Measurements from ENCODE around the gene CYB5B.

DNA sequence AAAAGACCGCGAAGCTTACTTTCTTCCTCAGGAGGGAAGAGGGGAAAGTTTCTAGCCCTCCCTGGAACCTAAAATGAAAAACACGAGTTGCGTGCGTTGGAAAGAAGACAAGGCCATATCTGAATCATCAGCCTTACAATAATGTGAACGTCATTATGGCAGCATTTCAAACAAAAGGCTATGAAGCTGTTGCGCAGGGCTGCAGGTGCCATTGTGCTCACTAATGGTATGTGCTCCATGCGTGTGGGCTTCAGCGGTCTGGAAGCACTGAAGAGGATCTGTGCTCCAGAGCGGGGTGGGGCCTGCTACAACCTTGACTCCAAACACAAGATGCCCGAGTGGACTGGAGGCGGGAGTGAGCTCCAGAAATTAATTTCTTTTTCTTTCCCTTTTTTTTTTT is 12.1 kb upstream of the CYB5B start:
- TF ChIP-seq CTCF (IDR thresholded peaks at IDR 0.05) (no peak), YY1 (IDR thresholded peaks at IDR 0.05; ENCODE audit: low read depth) (no peak), POLR2AphosphoS5 (IDR thresholded peaks at IDR 0.05; ENCODE audit: low read depth, low read length) (no peak), RCOR1 (IDR thresholded peaks at IDR 0.05; ENCODE audit: low read length) (no peak), RFX5 (IDR thresholded peaks at IDR 0.05; ENCODE audit: low read length) (no peak), MAX (IDR thresholded peaks at IDR 0.05; ENCODE audit: low read depth) (no peak), FOXM1 (IDR thresholded peaks at IDR 0.05; ENCODE audit: low read depth) (no peak)

All from SK-N-SH (cell line).